GM23248 (cell line): ENCODE measurements around the gene EXOC6.

ENCODE experiments used
- EZH2 ChIP-seq: fragments of 200-600 bp; sonication (generic); IDR thresholded peaks from 2 replicates; pipeline ENCODE4 v1.6.1; 2018; ENCODE audit warnings: antibody characterized with exemption, mild to moderate bottlenecking; ENCODE audit not compliant: insufficient read depth, poor library complexity, severe bottlenecking
- EZH2phosphoT487 ChIP-seq: fragments of 200-600 bp; sonication (generic); IDR thresholded peaks from 2 replicates; pipeline ENCODE4 v1.6.1; 2018; ENCODE audit warnings: antibody characterized with exemption, moderate library complexity, mild to moderate bottlenecking, low read depth; ENCODE audit not compliant: insufficient read depth

- TF ChIP-seq EZH2, result no peak
- no peak for TF ChIP-seq EZH2phosphoT487
Observed at GRCh38 chr10:93039721-93040120, 191.4 kb downstream of the EXOC6 start.
